Measurements from ENCODE around the gene SNAPC3. TPM values are rescaled to one million over a fixed set of nuclear protein-coding genes. Genes with fewer than 3 reads are reported as not detected.

Gene SNAPC3
- total RNA-seq, 4 donors from 2014 or later = 15.1 to 20.2 (median 16.9) TPM

DNA sequence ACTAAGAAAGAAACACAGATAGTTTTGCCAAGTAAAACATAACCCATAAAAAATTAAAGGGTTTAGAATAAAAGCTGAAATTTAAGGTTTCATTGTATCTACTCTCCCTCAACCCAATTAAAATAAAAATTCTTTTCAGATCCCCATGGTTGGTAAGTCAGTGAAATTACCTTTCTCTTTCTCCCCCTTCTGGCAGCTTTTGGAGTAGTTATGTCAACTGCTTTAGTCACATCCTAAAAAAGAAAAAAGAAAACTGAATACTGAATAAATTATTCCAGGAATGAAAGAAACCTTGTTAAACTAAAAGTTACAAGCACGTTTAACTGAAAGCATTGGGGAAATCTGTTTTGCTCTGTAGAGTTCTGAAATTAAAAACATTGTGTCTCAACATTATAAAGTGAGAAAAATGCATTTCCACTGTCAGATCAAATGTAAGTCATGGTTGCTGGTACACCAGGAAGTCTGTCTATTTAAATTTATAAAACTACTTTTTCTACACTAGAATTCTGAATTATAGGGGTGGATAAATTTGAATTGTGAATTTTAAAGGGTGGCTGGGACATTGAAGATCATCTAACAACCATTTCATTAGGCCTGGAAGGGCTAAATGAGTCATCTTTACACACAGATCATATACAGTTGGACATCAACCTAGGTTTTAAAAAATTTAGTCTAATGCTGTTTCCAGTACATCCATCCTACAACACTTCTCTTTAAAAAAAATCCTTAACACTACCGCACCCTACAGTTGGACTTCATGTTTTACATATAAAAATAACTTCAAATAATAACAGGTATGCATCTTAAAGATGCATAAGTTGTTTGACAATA lies 63.4 kb downstream of the SNAPC3 start:
- intact Hi-C loops (cut with DNase I; ENCODE audit: low total_unique reads) = no loop called here
- no peak overlapping the region for H3K4me3 ChIP-seq (ENCODE audit: low read depth, poor library complexity, severe bottlenecking)
- DNase-seq (ENCODE audit: low spot score in 2 of 2) = no peak
- TF ChIP-seq, protein P1, sequence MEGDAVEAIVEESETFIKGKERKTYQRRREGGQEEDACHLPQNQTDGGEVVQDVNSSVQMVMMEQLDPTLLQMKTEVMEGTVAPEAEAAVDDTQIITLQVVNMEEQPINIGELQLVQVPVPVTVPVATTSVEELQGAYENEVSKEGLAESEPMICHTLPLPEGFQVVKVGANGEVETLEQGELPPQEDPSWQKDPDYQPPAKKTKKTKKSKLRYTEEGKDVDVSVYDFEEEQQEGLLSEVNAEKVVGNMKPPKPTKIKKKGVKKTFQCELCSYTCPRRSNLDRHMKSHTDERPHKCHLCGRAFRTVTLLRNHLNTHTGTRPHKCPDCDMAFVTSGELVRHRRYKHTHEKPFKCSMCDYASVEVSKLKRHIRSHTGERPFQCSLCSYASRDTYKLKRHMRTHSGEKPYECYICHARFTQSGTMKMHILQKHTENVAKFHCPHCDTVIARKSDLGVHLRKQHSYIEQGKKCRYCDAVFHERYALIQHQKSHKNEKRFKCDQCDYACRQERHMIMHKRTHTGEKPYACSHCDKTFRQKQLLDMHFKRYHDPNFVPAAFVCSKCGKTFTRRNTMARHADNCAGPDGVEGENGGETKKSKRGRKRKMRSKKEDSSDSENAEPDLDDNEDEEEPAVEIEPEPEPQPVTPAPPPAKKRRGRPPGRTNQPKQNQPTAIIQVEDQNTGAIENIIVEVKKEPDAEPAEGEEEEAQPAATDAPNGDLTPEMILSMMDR (IDR thresholded peaks at IDR 0.05) = no peak
- TF ChIP-seq POLR2A (IDR thresholded peaks at IDR 0.05) = no peak
- 53 to 60% methylated on average over 2 of the region's 2 CpGs for WGBS, 2 donors

DNA sequence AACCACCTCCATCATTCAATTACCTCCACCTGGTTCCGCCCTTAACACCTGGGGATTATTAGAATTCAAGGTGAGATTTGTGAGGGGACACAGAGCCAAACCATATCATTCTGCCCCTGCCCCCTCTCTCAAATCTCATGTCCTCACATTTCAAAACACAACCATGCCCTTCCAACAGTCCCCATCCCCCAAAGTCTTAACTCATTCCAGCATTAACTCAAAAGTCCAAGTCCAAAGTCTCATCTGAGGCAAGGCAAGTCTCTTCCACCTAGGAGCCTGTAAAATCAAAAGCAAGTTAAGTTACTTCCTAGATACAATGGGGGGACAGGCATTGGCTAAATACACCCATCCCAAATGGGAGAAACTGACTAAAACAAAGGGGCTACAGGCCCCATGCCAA lies 69.3 kb downstream of the SNAPC3 start:
- H3K4me3 ChIP-seq (ENCODE audit: low read depth, poor library complexity, severe bottlenecking) = no peak overlapping the region
- no peak for DNase-seq (ENCODE audit: low spot score in 2 of 2)
- intact Hi-C loops (cut with DNase I; ENCODE audit: low total_unique reads) = no loop called here
- no peak for TF ChIP-seq POLR2A (IDR thresholded peaks at IDR 0.05)
- TF ChIP-seq, protein P1 (IDR thresholded peaks at IDR 0.05) = no peak
- WGBS, 2 donors = 93 to 100% methylated on average over 1 of the region's 1 CpG

DNA sequence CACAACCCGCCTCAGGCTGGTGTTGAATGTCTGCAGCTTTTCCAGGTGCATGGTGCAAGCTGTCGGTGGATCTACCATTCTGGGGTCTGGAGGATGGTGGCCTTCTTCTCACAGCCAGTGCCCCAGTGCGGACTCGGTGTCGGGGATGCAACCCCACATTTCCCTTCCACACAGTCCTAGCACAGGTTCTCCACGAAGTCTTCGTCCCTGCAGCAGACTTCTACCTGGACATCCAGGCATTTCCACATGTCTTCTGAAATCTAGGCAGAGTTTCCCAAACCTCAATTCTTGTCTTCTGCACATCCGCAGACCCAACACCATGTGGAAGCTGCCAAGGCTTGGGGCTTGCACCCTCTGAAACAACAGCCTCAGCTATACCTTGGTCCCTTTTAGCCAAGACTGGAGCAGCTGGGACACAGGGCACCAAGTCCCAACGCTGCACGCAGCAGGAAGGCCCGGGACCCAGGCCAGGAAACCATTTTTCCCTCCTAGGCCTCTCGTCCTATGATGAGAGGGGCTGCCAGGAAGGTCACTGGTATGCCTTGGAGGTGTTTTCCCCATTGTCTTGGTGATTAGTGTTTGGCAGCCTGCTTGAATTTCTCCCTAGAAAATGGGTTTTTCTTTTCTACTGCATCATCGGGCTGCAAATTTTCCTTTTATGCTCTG lies 69.9 kb downstream of the SNAPC3 start:
- intact Hi-C loops (cut with DNase I; ENCODE audit: low total_unique reads) = no loop called here
- no peak overlapping the region for H3K4me3 ChIP-seq (ENCODE audit: low read depth, poor library complexity, severe bottlenecking)
- DNase-seq (ENCODE audit: low spot score in 2 of 2) = no peak
- WGBS, 2 donors = 92 to 93% methylated on average over 13 of the region's 13 CpGs
- no peak for TF ChIP-seq POLR2A (IDR thresholded peaks at IDR 0.05)
- TF ChIP-seq, protein P1 (IDR thresholded peaks at IDR 0.05) = no peak

DNA sequence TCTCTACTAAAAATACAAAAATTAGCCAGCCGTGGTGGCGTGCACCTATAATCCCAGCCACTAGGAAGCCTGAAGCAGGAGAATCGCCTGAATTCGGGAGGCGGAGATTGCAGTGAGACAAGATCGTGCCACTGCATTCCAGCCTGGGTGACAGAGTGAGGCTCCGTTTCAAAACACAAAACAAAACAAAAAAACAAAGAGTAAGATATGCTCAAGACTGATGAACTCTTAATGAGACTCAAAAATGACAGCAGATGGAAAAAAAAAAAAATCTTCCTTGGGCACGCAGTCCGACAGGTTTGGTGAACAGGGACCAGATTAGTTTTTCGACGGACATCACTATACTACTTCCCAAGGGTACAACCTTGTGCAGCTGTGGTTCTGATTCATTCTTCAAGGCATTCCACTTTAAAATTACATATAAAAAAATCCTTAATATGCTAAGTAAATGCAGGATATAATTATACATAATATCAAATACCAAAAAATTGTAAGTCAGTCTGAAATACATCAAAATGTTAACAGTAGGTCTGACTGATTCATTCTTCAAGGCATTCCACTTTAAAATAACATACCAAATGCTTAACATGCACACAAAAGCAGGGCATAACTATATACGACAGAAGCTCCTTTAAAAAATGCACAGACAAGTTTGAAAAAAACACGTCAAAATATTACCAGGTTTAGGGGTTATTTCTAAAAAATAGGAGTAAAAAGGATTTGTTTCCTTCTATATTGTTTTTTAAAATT lies 75.7 kb downstream of the SNAPC3 start:
- TF ChIP-seq, protein P1 (IDR thresholded peaks at IDR 0.05) = no peak
- no peak for TF ChIP-seq POLR2A (IDR thresholded peaks at IDR 0.05)
- intact Hi-C loops (cut with DNase I; ENCODE audit: low total_unique reads) = no loop called here
- 96 to 97% methylated on average over 13 of the region's 13 CpGs for WGBS, 2 donors
- H3K4me3 ChIP-seq (ENCODE audit: low read depth, poor library complexity, severe bottlenecking) = no peak overlapping the region
- DNase-seq (ENCODE audit: low spot score in 2 of 2) = no peak

DNA sequence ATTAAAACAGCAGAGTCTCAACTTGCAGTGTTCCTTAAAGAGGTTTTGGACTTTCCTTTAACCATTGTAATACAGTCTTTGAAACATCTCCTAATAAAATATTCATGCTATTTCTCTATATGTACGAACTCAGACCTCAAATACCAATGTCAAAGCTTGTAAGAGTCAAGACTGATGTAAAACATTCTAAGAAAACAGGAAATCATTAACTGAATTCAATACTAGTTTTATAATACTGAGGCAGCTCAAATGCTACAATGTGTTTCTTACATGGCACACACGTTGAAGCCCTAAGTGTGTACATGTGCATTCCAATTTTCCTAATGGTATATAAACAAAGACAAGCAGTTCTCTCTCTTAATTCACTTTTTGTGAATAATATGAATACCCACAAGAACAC lies 76.5 kb downstream of the SNAPC3 start:
- WGBS, 2 donors = 64 to 73% methylated on average over 2 of the region's 2 CpGs
- TF ChIP-seq POLR2A (IDR thresholded peaks at IDR 0.05) = no peak
- TF ChIP-seq, protein P1 (IDR thresholded peaks at IDR 0.05) = no peak
- no peak overlapping the region for H3K4me3 ChIP-seq (ENCODE audit: low read depth, poor library complexity, severe bottlenecking)
- no peak for DNase-seq (ENCODE audit: low spot score in 2 of 2)
- intact Hi-C loops (cut with DNase I; ENCODE audit: low total_unique reads) = no loop called here

Data from lower leg skin (tissue), 4 donors.